H1 (cell line): ENCODE results near the gene ELOVL5.

Experiments used
- ATF3 ChIP-seq: IDR thresholded peaks from 2 replicates; pipeline ENCODE4 v1.6.1; 2011; ENCODE audit warnings: low read depth, mild to moderate bottlenecking, low read length; ENCODE audit not compliant: insufficient read depth
- CEBPB ChIP-seq: IDR thresholded peaks from 2 replicates; pipeline ENCODE4 v1.6.1; 2012; ENCODE audit warnings: low read depth, low read length
- CTCF ChIP-seq, 3 experiments: IDR thresholded peaks; 1 replicate in 2 of 3; 2 replicates in 1 of 3; pipeline versions ENCODE4 v1.5.1 to v1.6.1; 2011; ENCODE audit warnings: low read length in 3 of 3, mild to moderate bottlenecking in 3 of 3, inconsistent platforms in 2 of 3, low read depth in 1 of 3, moderate library complexity in 1 of 3; ENCODE audit not compliant: insufficient read depth in 1 of 3; ENCODE audit errors: control extremely low read depth in 1 of 3
- GABPA ChIP-seq: IDR thresholded peaks from 2 replicates; pipeline ENCODE4 v1.6.1; 2011; ENCODE audit warnings: mild to moderate bottlenecking, low read length, moderate library complexity, borderline replicate concordance; ENCODE audit not compliant: insufficient read depth
- KDM4A ChIP-seq: IDR thresholded peaks from one replicate; pipeline ENCODE4 v1.7.1; 2012; ENCODE audit warnings: low read depth, mild to moderate bottlenecking, moderate library complexity, low read length, inconsistent platforms; ENCODE audit not compliant: severe bottlenecking
- POLR2AphosphoS5 ChIP-seq: IDR thresholded peaks from 2 replicates; pipeline ENCODE4 v1.6.1; 2011; ENCODE audit warnings: low read depth, low read length
- SIN3A ChIP-seq, 2 experiments: IDR thresholded peaks in 1 of 2; conservative IDR thresholded peaks in 1 of 2; 2 replicates each; pipeline ENCODE4 v1.6.1; 2011 to 2012; ENCODE audit warnings: low read length in 2 of 2, improper control_type of control experiment in 1 of 2, low read depth in 1 of 2, mild to moderate bottlenecking in 1 of 2
- SP1 ChIP-seq: IDR thresholded peaks from 2 replicates; pipeline ENCODE4 v1.6.1; 2011; ENCODE audit warnings: low read depth, low read length

GRCh38 chr6:53251033-53251672, 97.6 kb downstream of the ELOVL5 start:
- TF ChIP-seq KDM4A (no peak), SIN3A (conservative IDR thresholded peaks at IDR 0.05 in 1 of 2, IDR thresholded peaks at IDR 0.05 in 1 of 2; ENCODE audit: low read depth in 1 of 2, low read length in 2 of 2) (no peak), ATF3 (no peak), POLR2AphosphoS5 (no peak), SP1 (no peak), GABPA (no peak), CEBPB (no peak), CTCF (IDR thresholded peaks at IDR 0.05; ENCODE audit: control extremely low read depth in 1 of 3, insufficient read depth in 1 of 3, low read depth in 1 of 3, low read length in 3 of 3) (no peak)
